Measurements from ENCODE around the gene ZNF836. TPM values are rescaled to one million over a fixed set of nuclear protein-coding genes. Genes with fewer than 3 reads are reported as not detected.

The ZNF836 gene
- total RNA-seq, 1 donor from 2014 or later: 7.5 TPM

- no peaks in the 10 kb centered on the region for H3K4me1 ChIP-seq (ENCODE audit: insufficient read depth, low read length)
These were observed 32.0 kb downstream of the ZNF836 start, which contains the start of gene ZNF616 for GRCh38 chr19:52139252-52140031. Gene ZNF616, minus strand, starts transcription at chr19:52139938. Its CDS starts 9,426 bp downstream, at chr19:52130512.

DNA sequence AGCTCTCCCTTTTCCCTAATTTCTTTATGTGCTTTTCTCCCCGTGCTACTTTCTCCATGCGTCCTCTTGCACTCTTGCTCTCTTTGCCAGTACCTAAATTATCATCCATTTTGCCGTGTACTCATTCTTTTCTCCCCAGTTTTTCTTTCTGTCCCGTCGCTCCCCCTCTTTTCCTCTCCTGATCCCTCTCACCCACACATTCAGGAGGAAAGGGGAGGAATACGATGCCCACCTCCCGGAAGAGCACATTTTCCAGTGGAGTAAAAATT, 32.5 kb downstream of the ZNF836 start:
- no peaks in the 10 kb centered on the region for H3K27me3 ChIP-seq (ENCODE audit: insufficient read depth, low read length)
- peak overlapping the region; percentile 93 for H3K9ac ChIP-seq (ENCODE audit: low read length)
- peaks cover 42% of the 10 kb centered on the region for H3K79me2 ChIP-seq (ENCODE audit: insufficient read depth, low read length)
- H3K4me3 ChIP-seq (ENCODE audit: insufficient read depth, low read depth, low read length): peak overlapping the region; percentile 98
- no peaks in the 10 kb centered on the region for H3K4me1 ChIP-seq (ENCODE audit: insufficient read depth, low read length)
- H3K36me3 ChIP-seq (ENCODE audit: insufficient read depth, low read length): no peaks in the 10 kb centered on the region
- peak overlapping the region; percentile 60 for H3K27ac ChIP-seq (ENCODE audit: low read depth, low read length)
- DNase-seq (ENCODE audit: low read depth): no peak
- H3K9me3 ChIP-seq (ENCODE audit: insufficient read depth, low read depth, low read length): peaks cover 18% of the 10 kb centered on the region
- H2AFZ ChIP-seq (ENCODE audit: low read depth, low read length): peak overlapping the region; percentile 94
- Mint-ChIP-seq H3K4me1 (ENCODE audit: low read depth, unreplicated experiment) (peaks cover 8% of the 10 kb centered on the region), H3K36me3 (ENCODE audit: low read depth, unreplicated experiment) (peaks cover 46% of the 10 kb centered on the region), H3K27ac (ENCODE audit: unreplicated experiment) (peak overlapping the region; percentile 89), H3K4me3 (ENCODE audit: unreplicated experiment) (peak overlapping the region; percentile 97), H3K9me3 (ENCODE audit: unreplicated experiment) (peaks cover 55% of the 10 kb centered on the region), H3K27me3 (ENCODE audit: low read depth, unreplicated experiment) (no peaks in the 10 kb centered on the region)
- TF ChIP-seq, protein P1, sequence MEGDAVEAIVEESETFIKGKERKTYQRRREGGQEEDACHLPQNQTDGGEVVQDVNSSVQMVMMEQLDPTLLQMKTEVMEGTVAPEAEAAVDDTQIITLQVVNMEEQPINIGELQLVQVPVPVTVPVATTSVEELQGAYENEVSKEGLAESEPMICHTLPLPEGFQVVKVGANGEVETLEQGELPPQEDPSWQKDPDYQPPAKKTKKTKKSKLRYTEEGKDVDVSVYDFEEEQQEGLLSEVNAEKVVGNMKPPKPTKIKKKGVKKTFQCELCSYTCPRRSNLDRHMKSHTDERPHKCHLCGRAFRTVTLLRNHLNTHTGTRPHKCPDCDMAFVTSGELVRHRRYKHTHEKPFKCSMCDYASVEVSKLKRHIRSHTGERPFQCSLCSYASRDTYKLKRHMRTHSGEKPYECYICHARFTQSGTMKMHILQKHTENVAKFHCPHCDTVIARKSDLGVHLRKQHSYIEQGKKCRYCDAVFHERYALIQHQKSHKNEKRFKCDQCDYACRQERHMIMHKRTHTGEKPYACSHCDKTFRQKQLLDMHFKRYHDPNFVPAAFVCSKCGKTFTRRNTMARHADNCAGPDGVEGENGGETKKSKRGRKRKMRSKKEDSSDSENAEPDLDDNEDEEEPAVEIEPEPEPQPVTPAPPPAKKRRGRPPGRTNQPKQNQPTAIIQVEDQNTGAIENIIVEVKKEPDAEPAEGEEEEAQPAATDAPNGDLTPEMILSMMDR (IDR thresholded peaks at IDR 0.05; ENCODE audit: insufficient read depth, low read depth, low read length): no peak
- TF ChIP-seq EZH2 (IDR thresholded peaks at IDR 0.05; ENCODE audit: insufficient read depth, low read length): no peak
- peak overlapping the region; percentile 97 for H3K4me2 ChIP-seq (ENCODE audit: low read length)
- no peaks in the 10 kb centered on the region for H4K20me1 ChIP-seq (ENCODE audit: insufficient read depth, low read length)
- no peak for FAIRE-seq

More at GRCh38 chr19:52139252-52140031, 32.0 kb downstream of the ZNF836 start, which contains the start of gene ZNF616:
- FAIRE-seq: peak; percentile 56
- H2AFZ ChIP-seq (ENCODE audit: low read depth, low read length): peak within 1 kb of the TSS; percentile 94
- Mint-ChIP-seq H3K9me3 (ENCODE audit: unreplicated experiment) (peaks cover 50% of the 10 kb centered on the region), H3K27me3 (ENCODE audit: low read depth, unreplicated experiment) (no peaks in the 10 kb centered on the region), H3K4me3 (ENCODE audit: unreplicated experiment) (peak within 1 kb of the TSS; percentile 97), H3K27ac (ENCODE audit: unreplicated experiment) (peak within 1 kb of the TSS; percentile 89), H3K4me1 (ENCODE audit: low read depth, unreplicated experiment) (peaks cover 8% of the 10 kb centered on the region), H3K36me3 (ENCODE audit: low read depth, unreplicated experiment) (peaks cover 41% of the 10 kb centered on the region)
- H3K27ac ChIP-seq (ENCODE audit: low read depth, low read length): peak within 1 kb of the TSS; percentile 60
- no peaks in the 10 kb centered on the region for H3K27me3 ChIP-seq (ENCODE audit: insufficient read depth, low read length)
- no peaks in the 10 kb centered on the region for H3K36me3 ChIP-seq (ENCODE audit: insufficient read depth, low read length)
- peak within 1 kb of the TSS; percentile 98 for H3K4me3 ChIP-seq (ENCODE audit: insufficient read depth, low read depth, low read length)
- peak within 1 kb of the TSS; percentile 97 for H3K4me2 ChIP-seq (ENCODE audit: low read length)
- DNase-seq (ENCODE audit: low read depth): peak; percentile 81
- H4K20me1 ChIP-seq (ENCODE audit: insufficient read depth, low read length): no peaks in the 10 kb centered on the region
- peaks cover 18% of the 10 kb centered on the region for H3K9me3 ChIP-seq (ENCODE audit: insufficient read depth, low read depth, low read length)
- H3K9ac ChIP-seq (ENCODE audit: low read length): peak within 1 kb of the TSS; percentile 93
- H3K79me2 ChIP-seq (ENCODE audit: insufficient read depth, low read length): peaks cover 37% of the 10 kb centered on the region
- no peak for TF ChIP-seq EZH2 (IDR thresholded peaks at IDR 0.05; ENCODE audit: insufficient read depth, low read length)
- TF ChIP-seq, protein P1 (IDR thresholded peaks at IDR 0.05; ENCODE audit: insufficient read depth, low read depth, low read length): peak; percentile 33
